GM23338 (cell line): ENCODE results near the gene ADIG. TPM values are rescaled to one million over a fixed set of nuclear protein-coding genes. Genes with fewer than 3 reads are reported as not detected.

ENCODE experiments used
- ATAC-seq: fragments of 200-7000 bp; cut with Tn5 transposase; 3 replicates; pipeline ENCODE4 v1.9.1; 2020
- DNase-seq: peaks from one replicate; pipeline ENCODE4 v3.0.0-alpha.2; 2015; ENCODE audit warnings: low spot score
- H2AFZ ChIP-seq: fragments of 200-600 bp; sonication (generic); 2 replicates; pipeline ENCODE4 v1.8.0; 2016; ENCODE audit warnings: antibody characterized with exemption, mild to moderate bottlenecking, moderate library complexity
- H3F3A ChIP-seq: fragments of 200-600 bp; sonication (generic); replicated peaks from 2 replicates; pipeline ENCODE4 v1.8.0; 2017; ENCODE audit warnings: antibody characterized with exemption, mixed run types, low read depth
- H3K27ac ChIP-seq: fragments of 200-600 bp; sonication (generic); 2 replicates; pipeline ENCODE4 v1.6.1; 2016; ENCODE audit warnings: low read depth
- H3K27me3 ChIP-seq: fragments of 200-600 bp; sonication (generic); 2 replicates; pipeline ENCODE4 v1.8.0; 2016; ENCODE audit warnings: mild to moderate bottlenecking, mixed run types, moderate library complexity; ENCODE audit not compliant: insufficient read depth
- H3K36me3 ChIP-seq: fragments of 200-600 bp; sonication (generic); 2 replicates; pipeline ENCODE4 v1.8.0; 2016; ENCODE audit warnings: mild to moderate bottlenecking; ENCODE audit not compliant: insufficient read depth
- H3K4me1 ChIP-seq: fragments of 200-600 bp; sonication (generic); 2 replicates; pipeline ENCODE4 v1.8.0; 2016; ENCODE audit warnings: mild to moderate bottlenecking, moderate library complexity; ENCODE audit not compliant: insufficient read depth
- H3K4me2 ChIP-seq: fragments of 200-600 bp; sonication (generic); 2 replicates; pipeline ENCODE4 v1.7.1; 2017; ENCODE audit warnings: mixed run types
- H3K4me3 ChIP-seq: fragments of 200-600 bp; sonication (generic); 2 replicates; pipeline ENCODE4 v1.6.1; 2016; ENCODE audit warnings: mixed run types
- H3K79me2 ChIP-seq: fragments of 200-600 bp; sonication (generic); replicated peaks from 2 replicates; pipeline ENCODE4 v1.8.0; 2017; ENCODE audit warnings: mild to moderate bottlenecking; ENCODE audit not compliant: insufficient read depth
- H3K9me2 ChIP-seq: fragments of 200-600 bp; sonication (generic); 2 replicates; pipeline ENCODE4 v1.8.0; 2017; ENCODE audit not compliant: insufficient read depth
- H4K20me1 ChIP-seq: fragments of 200-600 bp; sonication (generic); replicated peaks from 2 replicates; pipeline ENCODE4 v1.8.0; 2017; ENCODE audit warnings: mild to moderate bottlenecking; ENCODE audit not compliant: insufficient read depth
- H3K27ac Mint-ChIP-seq: 2 replicates; pipeline ENCODE4 v1.8.0; 2020; ENCODE audit warnings: inconsistent platforms, mild to moderate bottlenecking, moderate library complexity, mixed read lengths
- H3K27me3 Mint-ChIP-seq: 3 replicates; pipeline ENCODE4 v1.8.0; 2022; ENCODE audit warnings: low read depth, mild to moderate bottlenecking, moderate library complexity, mixed read lengths, inconsistent platforms; ENCODE audit not compliant: insufficient read depth, poor library complexity
- H3K36me3 Mint-ChIP-seq: 3 replicates; pipeline ENCODE4 v1.8.0; 2021; ENCODE audit warnings: low read depth, mild to moderate bottlenecking, inconsistent platforms, moderate library complexity, mixed read lengths
- H3K4me1 Mint-ChIP-seq: 3 replicates; pipeline ENCODE4 v1.8.0; 2020; ENCODE audit warnings: mild to moderate bottlenecking, inconsistent platforms, mixed read lengths
- H3K4me3 Mint-ChIP-seq: 3 replicates; pipeline ENCODE4 v1.8.0; 2021; ENCODE audit warnings: moderate library complexity, mild to moderate bottlenecking, inconsistent platforms, mixed read lengths
- H3K9me3 Mint-ChIP-seq: 3 replicates; pipeline ENCODE4 v1.8.0; 2020; ENCODE audit warnings: moderate library complexity, mild to moderate bottlenecking, inconsistent platforms, mixed read lengths
- CREB1 ChIP-seq: fragments of 250-450 bp; sonication (Bioruptor Pico); IDR thresholded peaks from 2 replicates; pipeline ENCODE4 v1.5.0; 2020; ENCODE audit warnings: low read depth, mild to moderate bottlenecking, moderate library complexity
- EZH2 ChIP-seq: fragments of 200-600 bp; sonication (generic); IDR thresholded peaks from one replicate; pipeline ENCODE4 v1.8.0; 2017; ENCODE audit warnings: antibody characterized with exemption, mild to moderate bottlenecking, low read depth; ENCODE audit not compliant: unreplicated experiment
- JUNB ChIP-seq: IDR thresholded peaks from one replicate; pipeline ENCODE4 v1.6.1; 2016; ENCODE audit warnings: antibody characterized with exemption; ENCODE audit not compliant: unreplicated experiment
- NANOG ChIP-seq: IDR thresholded peaks from 2 replicates; pipeline ENCODE4 v1.6.1; 2016; ENCODE audit warnings: antibody characterized with exemption, borderline replicate concordance
- STAT1 ChIP-seq: IDR thresholded peaks from one replicate; pipeline ENCODE4 v1.6.1; 2016; ENCODE audit warnings: antibody characterized with exemption; ENCODE audit not compliant: unreplicated experiment
- ZNF114 ChIP-seq: fragments of 250-450 bp; sonication (Bioruptor Pico); IDR thresholded peaks from 2 replicates; pipeline ENCODE4 v1.5.0; 2020; ENCODE audit warnings: mild to moderate bottlenecking, moderate library complexity
- ZNF331 ChIP-seq: fragments of 250-450 bp; sonication (Bioruptor Pico); IDR thresholded peaks from 2 replicates; pipeline ENCODE4 v1.5.0; 2020; ENCODE audit warnings: low read depth, mild to moderate bottlenecking, moderate library complexity
- polyA plus RNA-seq: library from polyadenylated mRNA; unstranded; fragments of >200 nt; fragmentation: Nextera tagmentation; extraction: Ambion mirVana; gene quantifications from 2 replicates; pipeline ENCODE4 v1.2.1, GENCODE V29; 2016
- total RNA-seq: library from RNA; depleted of rRNA; stranded (reverse); fragments of >200 nt; shearing (Covaris generic); gene quantifications from 2 replicates; pipeline ENCODE4 v1.2.3, GENCODE V29; 2014
- TF ChIP-seq, protein P1 (sequence below): IDR thresholded peaks from one replicate; pipeline ENCODE4 v1.6.1; 2018; ENCODE audit warnings: antibody characterized with exemption; ENCODE audit not compliant: unreplicated experiment

The ADIG gene
- total and polyA plus RNA-seq, 2 experiments from 2014 or later: not detected

DNA sequence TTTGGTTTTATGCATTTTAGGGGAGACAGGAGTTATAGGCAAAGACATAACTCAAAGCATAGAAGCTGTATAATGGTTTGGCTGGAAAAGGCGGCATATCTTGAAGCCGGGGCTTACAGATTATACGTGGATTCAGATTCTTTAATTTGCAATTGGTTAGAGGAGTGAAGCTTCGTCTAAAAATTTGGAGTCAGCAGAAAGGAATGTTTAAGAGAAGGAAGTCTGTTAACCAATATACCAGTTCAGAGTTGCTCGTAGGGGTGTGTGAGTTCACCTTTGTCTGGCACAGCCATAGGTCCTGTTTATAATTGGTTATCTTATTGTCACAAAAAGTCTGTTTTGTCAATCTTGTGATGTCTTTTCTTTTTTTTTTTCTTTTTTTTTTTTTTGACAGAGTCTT is 29.5 kb downstream of the ADIG start:
- Histone ChIP-seq H3K79me2 (no peaks in the 10 kb centered on the region), H3K36me3 (no peaks in the 10 kb centered on the region), H3K27ac (no peak overlapping the region), H3K9me2 (0 out of 2 replicates have a peak, but pooled peaks cover 3% of the 10 kb centered on the region), H4K20me1 (no peaks in the 10 kb centered on the region), H3K27me3 (no peaks in the 10 kb centered on the region), H2AFZ (no peak overlapping the region), H3K4me1 (peaks cover 6% of the 10 kb centered on the region), H3F3A (no peaks in the 10 kb centered on the region), H3K4me3 (no peak overlapping the region), H3K4me2 (no peak overlapping the region)
- TF ChIP-seq CREB1 (CRISPR knock-in tag): no peak
- TF ChIP-seq ZNF114: no peak
- no peaks in the 10 kb centered on the region for H3K36me3 Mint-ChIP-seq
- peaks cover 13% of the 10 kb centered on the region; the same call in 2 of the 3 replicates for H3K4me1 Mint-ChIP-seq
- H3K27ac Mint-ChIP-seq: no peak overlapping the region
- H3K27me3 Mint-ChIP-seq: peaks cover 2% of the 10 kb centered on the region
- DNase-seq (no peak), ATAC-seq (no peak)
- no peaks in the 10 kb centered on the region for H3K9me3 Mint-ChIP-seq
- no peak overlapping the region for H3K4me3 Mint-ChIP-seq

DNA sequence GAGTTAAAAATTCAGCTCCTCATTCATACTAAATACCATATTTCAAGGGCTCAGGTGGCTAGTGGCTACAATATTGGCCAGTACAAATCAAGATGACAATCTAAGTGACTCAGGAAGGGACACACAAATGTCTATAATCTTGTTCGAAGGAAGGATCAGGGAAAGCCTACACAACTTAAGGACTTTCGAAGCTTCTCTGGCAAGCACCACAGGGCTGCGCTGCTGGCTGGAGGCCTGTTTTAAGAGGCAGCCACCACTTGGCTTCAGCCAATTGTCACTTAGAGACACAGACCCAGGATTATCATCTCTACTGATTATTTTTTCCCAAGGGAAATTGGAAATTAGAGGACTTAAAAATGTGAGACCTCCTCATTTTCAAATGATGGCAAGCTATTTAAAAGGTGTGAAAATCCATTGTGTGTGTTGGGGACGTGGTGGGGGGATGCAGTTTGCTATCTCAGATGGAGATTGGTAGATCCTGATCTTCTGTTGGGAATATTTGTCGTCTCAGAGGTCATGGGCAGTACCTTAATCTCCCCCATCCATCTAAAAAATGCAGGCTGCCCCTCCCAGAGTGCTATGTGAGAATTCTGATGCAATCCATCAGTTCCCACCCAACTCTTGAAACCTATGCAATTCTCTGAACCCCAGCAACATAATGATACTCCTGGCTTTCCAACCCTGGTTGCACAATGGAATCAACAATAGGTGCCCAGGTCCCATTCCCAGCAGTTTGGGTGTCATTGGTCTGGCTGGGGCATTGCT is 31.9 kb downstream of the ADIG start:
- Histone ChIP-seq H3K79me2 (no peaks in the 10 kb centered on the region), H3K9me2 (0 out of 2 replicates have a peak, but pooled peaks cover 3% of the 10 kb centered on the region), H3F3A (no peaks in the 10 kb centered on the region), H3K4me3 (no peak overlapping the region), H3K4me1 (peaks cover 5% of the 10 kb centered on the region), H2AFZ (no peak overlapping the region; the same call in 1 of the 2 replicates), H3K4me2 (no peak overlapping the region), H3K27me3 (no peaks in the 10 kb centered on the region), H4K20me1 (no peaks in the 10 kb centered on the region), H3K27ac (no peak overlapping the region), H3K36me3 (no peaks in the 10 kb centered on the region)
- no peak for TF ChIP-seq ZNF331 (CRISPR knock-in tag)
- no peak for TF ChIP-seq CREB1 (CRISPR knock-in tag)
- TF ChIP-seq ZNF114: no peak
- TF ChIP-seq, protein P1, sequence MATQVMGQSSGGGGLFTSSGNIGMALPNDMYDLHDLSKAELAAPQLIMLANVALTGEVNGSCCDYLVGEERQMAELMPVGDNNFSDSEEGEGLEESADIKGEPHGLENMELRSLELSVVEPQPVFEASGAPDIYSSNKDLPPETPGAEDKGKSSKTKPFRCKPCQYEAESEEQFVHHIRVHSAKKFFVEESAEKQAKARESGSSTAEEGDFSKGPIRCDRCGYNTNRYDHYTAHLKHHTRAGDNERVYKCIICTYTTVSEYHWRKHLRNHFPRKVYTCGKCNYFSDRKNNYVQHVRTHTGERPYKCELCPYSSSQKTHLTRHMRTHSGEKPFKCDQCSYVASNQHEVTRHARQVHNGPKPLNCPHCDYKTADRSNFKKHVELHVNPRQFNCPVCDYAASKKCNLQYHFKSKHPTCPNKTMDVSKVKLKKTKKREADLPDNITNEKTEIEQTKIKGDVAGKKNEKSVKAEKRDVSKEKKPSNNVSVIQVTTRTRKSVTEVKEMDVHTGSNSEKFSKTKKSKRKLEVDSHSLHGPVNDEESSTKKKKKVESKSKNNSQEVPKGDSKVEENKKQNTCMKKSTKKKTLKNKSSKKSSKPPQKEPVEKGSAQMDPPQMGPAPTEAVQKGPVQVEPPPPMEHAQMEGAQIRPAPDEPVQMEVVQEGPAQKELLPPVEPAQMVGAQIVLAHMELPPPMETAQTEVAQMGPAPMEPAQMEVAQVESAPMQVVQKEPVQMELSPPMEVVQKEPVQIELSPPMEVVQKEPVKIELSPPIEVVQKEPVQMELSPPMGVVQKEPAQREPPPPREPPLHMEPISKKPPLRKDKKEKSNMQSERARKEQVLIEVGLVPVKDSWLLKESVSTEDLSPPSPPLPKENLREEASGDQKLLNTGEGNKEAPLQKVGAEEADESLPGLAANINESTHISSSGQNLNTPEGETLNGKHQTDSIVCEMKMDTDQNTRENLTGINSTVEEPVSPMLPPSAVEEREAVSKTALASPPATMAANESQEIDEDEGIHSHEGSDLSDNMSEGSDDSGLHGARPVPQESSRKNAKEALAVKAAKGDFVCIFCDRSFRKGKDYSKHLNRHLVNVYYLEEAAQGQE: no peak
- no peak for TF ChIP-seq JUNB
- no peak for TF ChIP-seq STAT1
- no peak for ATAC-seq
- peaks cover 12% of the 10 kb centered on the region; the same call in 2 of the 3 replicates for H3K4me1 Mint-ChIP-seq
- no peaks in the 10 kb centered on the region for H3K36me3 Mint-ChIP-seq
- DNase-seq: no peak
- H3K27me3 Mint-ChIP-seq: peaks cover 2% of the 10 kb centered on the region
- H3K27ac Mint-ChIP-seq: no peak overlapping the region
- H3K4me3 Mint-ChIP-seq: no peak overlapping the region
- H3K9me3 Mint-ChIP-seq: no peaks in the 10 kb centered on the region

DNA sequence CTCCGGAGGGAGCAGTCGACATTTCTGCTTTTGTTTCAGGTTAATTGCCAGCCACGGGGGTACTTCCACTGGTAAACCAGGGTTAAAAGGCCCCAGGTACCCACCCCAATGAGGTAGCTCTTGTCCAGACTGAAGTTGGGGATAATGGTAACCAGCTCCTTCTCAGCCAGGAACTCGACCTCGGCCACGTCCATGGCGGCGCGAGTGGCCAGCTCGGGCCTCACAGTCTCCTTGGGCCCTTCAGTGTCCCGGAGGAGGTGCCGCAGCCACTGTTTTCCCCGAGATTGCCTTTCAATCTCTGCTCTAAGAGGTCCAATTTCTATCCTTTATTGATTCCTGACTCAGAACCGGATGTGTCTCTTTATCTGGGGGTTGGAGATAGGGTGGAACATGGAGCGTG is 34.3 kb downstream of the ADIG start:
- Histone ChIP-seq H3K4me2 (no peak overlapping the region), H3K9me2 (0 out of 2 replicates have a peak, but pooled peaks cover 3% of the 10 kb centered on the region), H3F3A (no peaks in the 10 kb centered on the region), H3K27me3 (no peaks in the 10 kb centered on the region), H3K4me3 (no peak overlapping the region), H2AFZ (no peak overlapping the region), H3K79me2 (no peaks in the 10 kb centered on the region), H3K27ac (no peak overlapping the region), H4K20me1 (no peaks in the 10 kb centered on the region), H3K4me1 (no peaks in the 10 kb centered on the region), H3K36me3 (no peaks in the 10 kb centered on the region)
- peaks cover 2% of the 10 kb centered on the region for H3K27me3 Mint-ChIP-seq
- H3K4me3 Mint-ChIP-seq: no peak overlapping the region
- no peak for DNase-seq
- H3K4me1 Mint-ChIP-seq: peaks cover 5% of the 10 kb centered on the region; the same call in 2 of the 3 replicates
- TF ChIP-seq EZH2 (no peak), STAT1 (no peak), NANOG (no peak)
- H3K36me3 Mint-ChIP-seq: no peaks in the 10 kb centered on the region
- no peaks in the 10 kb centered on the region for H3K9me3 Mint-ChIP-seq
- H3K27ac Mint-ChIP-seq: no peak overlapping the region
- no peak for ATAC-seq
